Measurements from ENCODE around the gene ITGA8. TPM values are rescaled to one million over a fixed set of nuclear protein-coding genes. Genes with fewer than 3 reads are reported as not detected.

The ITGA8 gene
- total and polyA plus RNA-seq, 9 of the 15 experiments (the other 6 are each of a cell fraction or from before 2014, with no cell fraction given), result 0.01 to 0.07 (median 0.04) TPM; not detected in 5

DNA sequence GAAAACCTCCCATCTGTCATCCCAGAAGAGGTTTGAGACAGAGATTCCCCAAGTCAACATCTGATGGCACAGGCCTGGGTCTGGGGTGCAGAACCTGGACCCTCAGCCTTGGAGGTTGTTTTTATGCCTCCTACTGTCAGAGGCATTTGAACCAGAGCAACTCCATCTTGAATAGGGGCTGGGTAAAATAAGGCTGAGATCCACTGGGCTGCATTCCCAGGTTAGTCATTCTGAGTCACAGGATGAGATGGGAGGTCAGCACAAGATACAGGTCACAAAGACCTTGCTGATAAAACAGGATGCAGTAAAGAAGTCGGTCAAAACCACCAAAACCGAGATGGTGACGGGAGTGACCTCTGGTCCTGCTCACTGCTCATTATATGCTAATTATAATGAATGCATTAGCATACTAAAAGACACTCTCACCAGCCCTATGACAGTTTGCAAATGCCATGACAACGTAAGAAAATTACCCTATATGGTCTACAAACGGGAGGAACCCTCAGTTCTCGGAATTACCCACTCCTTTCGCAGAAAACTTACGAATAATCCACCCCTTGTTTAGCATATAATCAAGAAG lies 92.0 kb downstream of the ITGA8 start (continued):
- TF ChIP-seq, protein P1, sequence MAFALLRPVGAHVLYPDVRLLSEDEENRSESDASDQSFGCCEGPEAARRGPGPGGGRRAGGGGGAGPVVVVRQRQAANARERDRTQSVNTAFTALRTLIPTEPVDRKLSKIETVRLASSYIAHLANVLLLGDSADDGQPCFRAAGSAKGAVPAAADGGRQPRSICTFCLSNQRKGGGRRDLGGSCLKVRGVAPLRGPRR (CRISPR knock-in tag; IDR thresholded peaks at IDR 0.05), result peak; percentile 88; the same call in 1 of the 2 replicates
- TF ChIP-seq MTF1 (CRISPR knock-in tag; IDR thresholded peaks at IDR 0.05; ENCODE audit: borderline replicate concordance) (peak; percentile 15; the same call in 1 of the 2 replicates), CREB5 (CRISPR knock-in tag; IDR thresholded peaks at IDR 0.05) (peak; percentile 94), ZNF224 (CRISPR knock-in tag; IDR thresholded peaks at IDR 0.05) (no peak), JUN (IDR thresholded peaks at IDR 0.05; ENCODE audit: borderline replicate concordance, low read depth, low read length) (no peak), JUN (CRISPR knock-in tag; IDR thresholded peaks at IDR 0.05; ENCODE audit: borderline replicate concordance) (no peak), DIDO1 (tag; IDR thresholded peaks at IDR 0.05; ENCODE audit: low read depth) (peak; percentile 95), PCBP1 (IDR thresholded peaks at IDR 0.05; ENCODE audit: low read depth, low read length, poor library complexity, severe bottlenecking) (no peak), RFX1 (IDR thresholded peaks at IDR 0.05) (peak; percentile 49), ELF4 (CRISPR knock-in tag; IDR thresholded peaks at IDR 0.05) (peak; percentile 86; the same call in 1 of the 2 replicates), NR2C2 (CRISPR knock-in tag; IDR thresholded peaks at IDR 0.05) (no peak), NR2C2 (tag; IDR thresholded peaks at IDR 0.05) (peak; percentile 82), ZFP1 (CRISPR knock-in tag; IDR thresholded peaks at IDR 0.05) (peak; percentile 89), NR4A1 (CRISPR knock-in tag; IDR thresholded peaks at IDR 0.05) (peak; percentile 98; the same call in 1 of the 2 replicates), NR4A1 (tag; IDR thresholded peaks at IDR 0.05) (peak; percentile 96), ZNF668 (CRISPR knock-in tag; IDR thresholded peaks at IDR 0.05) (peak; percentile 91), NFE2L1 (tag; IDR thresholded peaks at IDR 0.05; ENCODE audit: borderline replicate concordance, low read depth) (peak; percentile 30; the same call in 1 of the 2 replicates), PATZ1 (CRISPR knock-in tag; IDR thresholded peaks at IDR 0.05; ENCODE audit: borderline replicate concordance) (peak; percentile 84; the same call in 1 of the 2 replicates), EGR1 (conservative IDR thresholded peaks at IDR 0.05) (no peak)
- TF ChIP-seq, protein P2, sequence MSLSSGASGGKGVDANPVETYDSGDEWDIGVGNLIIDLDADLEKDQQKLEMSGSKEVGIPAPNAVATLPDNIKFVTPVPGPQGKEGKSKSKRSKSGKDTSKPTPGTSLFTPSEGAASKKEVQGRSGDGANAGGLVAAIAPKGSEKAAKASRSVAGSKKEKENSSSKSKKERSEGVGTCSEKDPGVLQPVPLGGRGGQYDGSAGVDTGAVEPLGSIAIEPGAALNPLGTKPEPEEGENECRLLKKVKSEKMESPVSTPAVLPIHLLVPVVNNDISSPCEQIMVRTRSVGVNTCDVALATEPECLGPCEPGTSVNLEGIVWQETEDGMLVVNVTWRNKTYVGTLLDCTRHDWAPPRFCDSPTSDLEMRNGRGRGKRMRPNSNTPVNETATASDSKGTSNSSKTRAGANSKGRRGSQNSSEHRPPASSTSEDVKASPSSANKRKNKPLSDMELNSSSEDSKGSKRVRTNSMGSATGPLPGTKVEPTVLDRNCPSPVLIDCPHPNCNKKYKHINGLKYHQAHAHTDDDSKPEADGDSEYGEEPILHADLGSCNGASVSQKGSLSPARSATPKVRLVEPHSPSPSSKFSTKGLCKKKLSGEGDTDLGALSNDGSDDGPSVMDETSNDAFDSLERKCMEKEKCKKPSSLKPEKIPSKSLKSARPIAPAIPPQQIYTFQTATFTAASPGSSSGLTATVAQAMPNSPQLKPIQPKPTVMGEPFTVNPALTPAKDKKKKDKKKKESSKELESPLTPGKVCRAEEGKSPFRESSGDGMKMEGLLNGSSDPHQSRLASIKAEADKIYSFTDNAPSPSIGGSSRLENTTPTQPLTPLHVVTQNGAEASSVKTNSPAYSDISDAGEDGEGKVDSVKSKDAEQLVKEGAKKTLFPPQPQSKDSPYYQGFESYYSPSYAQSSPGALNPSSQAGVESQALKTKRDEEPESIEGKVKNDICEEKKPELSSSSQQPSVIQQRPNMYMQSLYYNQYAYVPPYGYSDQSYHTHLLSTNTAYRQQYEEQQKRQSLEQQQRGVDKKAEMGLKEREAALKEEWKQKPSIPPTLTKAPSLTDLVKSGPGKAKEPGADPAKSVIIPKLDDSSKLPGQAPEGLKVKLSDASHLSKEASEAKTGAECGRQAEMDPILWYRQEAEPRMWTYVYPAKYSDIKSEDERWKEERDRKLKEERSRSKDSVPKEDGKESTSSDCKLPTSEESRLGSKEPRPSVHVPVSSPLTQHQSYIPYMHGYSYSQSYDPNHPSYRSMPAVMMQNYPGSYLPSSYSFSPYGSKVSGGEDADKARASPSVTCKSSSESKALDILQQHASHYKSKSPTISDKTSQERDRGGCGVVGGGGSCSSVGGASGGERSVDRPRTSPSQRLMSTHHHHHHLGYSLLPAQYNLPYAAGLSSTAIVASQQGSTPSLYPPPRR (CRISPR knock-in tag; IDR thresholded peaks at IDR 0.05; ENCODE audit: borderline replicate concordance), result no peak
